ENCODE data around the gene KPTN. TPM values are rescaled to one million over a fixed set of nuclear protein-coding genes. Genes with fewer than 3 reads are reported as not detected.

The KPTN gene
- total RNA-seq, 1 donor = 4.0 TPM

- TF ChIP-seq CTCF (IDR thresholded peaks at IDR 0.05; ENCODE audit: extremely low read depth, low read depth, low read length) = no peak
- H3K27me3 ChIP-seq (ENCODE audit: insufficient read depth, low read length) = peaks cover 3% of the 10 kb centered on the region
- no peaks in the 10 kb centered on the region for H3K36me3 ChIP-seq (ENCODE audit: insufficient read depth, low read length)
- H3K9me3 ChIP-seq (ENCODE audit: low read depth, low read length) = no peaks in the 10 kb centered on the region
- peak; percentile 21 for DNase-seq (ENCODE audit: insufficient read length, low spot score, missing footprints)
- no peaks in the 10 kb centered on the region for H3K79me2 ChIP-seq (ENCODE audit: insufficient read depth, low read length)
- H2AFZ ChIP-seq (ENCODE audit: low read length) = no peak overlapping the region
- no peaks in the 10 kb centered on the region for H4K20me1 ChIP-seq (ENCODE audit: insufficient read depth, low read length)
- H3K27ac ChIP-seq (ENCODE audit: low read depth, low read length) = no peak overlapping the region
- H3K4me1 ChIP-seq (ENCODE audit: insufficient read depth, low read length) = peaks cover 6% of the 10 kb centered on the region
- no peak overlapping the region for H3K4me3 ChIP-seq (ENCODE audit: insufficient read depth, low read length)
- no peak overlapping the region for H3K4me2 ChIP-seq (ENCODE audit: insufficient read depth, low read length)
Observed at GRCh38 chr19:47526798-47527197, 42.8 kb upstream of the KPTN start.

GRCh38 chr19:47523473-47523872, 39.5 kb upstream of the KPTN start:
- H3K4me2 ChIP-seq (ENCODE audit: insufficient read depth, low read length) = no peak overlapping the region
- no peak overlapping the region for H3K4me3 ChIP-seq (ENCODE audit: insufficient read depth, low read length)
- H2AFZ ChIP-seq (ENCODE audit: low read length) = no peak overlapping the region
- peaks cover 3% of the 10 kb centered on the region for H3K27me3 ChIP-seq (ENCODE audit: insufficient read depth, low read length)
- H4K20me1 ChIP-seq (ENCODE audit: insufficient read depth, low read length) = no peaks in the 10 kb centered on the region
- H3K36me3 ChIP-seq (ENCODE audit: insufficient read depth, low read length) = no peaks in the 10 kb centered on the region
- no peak for DNase-seq (ENCODE audit: insufficient read length, low spot score, missing footprints)
- H3K9me3 ChIP-seq (ENCODE audit: low read depth, low read length) = no peaks in the 10 kb centered on the region
- H3K27ac ChIP-seq (ENCODE audit: low read depth, low read length) = no peak overlapping the region
- TF ChIP-seq CTCF (IDR thresholded peaks at IDR 0.05; ENCODE audit: extremely low read depth, low read depth, low read length) = no peak
- H3K79me2 ChIP-seq (ENCODE audit: insufficient read depth, low read length) = no peaks in the 10 kb centered on the region
- peaks cover 7% of the 10 kb centered on the region for H3K4me1 ChIP-seq (ENCODE audit: insufficient read depth, low read length)

GRCh38 chr19:47521473-47522180, 37.6 kb upstream of the KPTN start:
- TF ChIP-seq CTCF (IDR thresholded peaks at IDR 0.05; ENCODE audit: extremely low read depth, low read depth, low read length) = no peak

GRCh38 chr19:47520839-47521238, 36.8 kb upstream of the KPTN start:
- DNase-seq (ENCODE audit: insufficient read length, low spot score, missing footprints) = no peak
- peaks cover 12% of the 10 kb centered on the region for H3K4me1 ChIP-seq (ENCODE audit: insufficient read depth, low read length)
- TF ChIP-seq CTCF (IDR thresholded peaks at IDR 0.05; ENCODE audit: extremely low read depth, low read depth, low read length) = no peak
- no peak overlapping the region for H3K27ac ChIP-seq (ENCODE audit: low read depth, low read length)
- no peaks in the 10 kb centered on the region for H3K9me3 ChIP-seq (ENCODE audit: low read depth, low read length)
- no peaks in the 10 kb centered on the region for H4K20me1 ChIP-seq (ENCODE audit: insufficient read depth, low read length)
- H2AFZ ChIP-seq (ENCODE audit: low read length) = no peak overlapping the region
- no peaks in the 10 kb centered on the region for H3K79me2 ChIP-seq (ENCODE audit: insufficient read depth, low read length)
- H3K4me3 ChIP-seq (ENCODE audit: insufficient read depth, low read length) = no peak overlapping the region
- H3K4me2 ChIP-seq (ENCODE audit: insufficient read depth, low read length) = no peak overlapping the region
- no peaks in the 10 kb centered on the region for H3K27me3 ChIP-seq (ENCODE audit: insufficient read depth, low read length)
- H3K36me3 ChIP-seq (ENCODE audit: insufficient read depth, low read length) = no peaks in the 10 kb centered on the region

More at GRCh38 chr19:47521473-47522180, 37.6 kb upstream of the KPTN start:
- no peak overlapping the region for H3K4me3 ChIP-seq (ENCODE audit: insufficient read depth, low read length)
- H3K36me3 ChIP-seq (ENCODE audit: insufficient read depth, low read length) = no peaks in the 10 kb centered on the region
- peak; percentile 58 for DNase-seq (ENCODE audit: insufficient read length, low spot score, missing footprints)
- peaks cover 7% of the 10 kb centered on the region for H3K4me1 ChIP-seq (ENCODE audit: insufficient read depth, low read length)
- no peaks in the 10 kb centered on the region for H3K27me3 ChIP-seq (ENCODE audit: insufficient read depth, low read length)
- peak overlapping the region; percentile 9 for H3K4me2 ChIP-seq (ENCODE audit: insufficient read depth, low read length)
- no peaks in the 10 kb centered on the region for H4K20me1 ChIP-seq (ENCODE audit: insufficient read depth, low read length)
- no peak overlapping the region for H3K27ac ChIP-seq (ENCODE audit: low read depth, low read length)
- H2AFZ ChIP-seq (ENCODE audit: low read length) = peak overlapping the region; percentile 63
- no peaks in the 10 kb centered on the region for H3K79me2 ChIP-seq (ENCODE audit: insufficient read depth, low read length)
- H3K9me3 ChIP-seq (ENCODE audit: low read depth, low read length) = no peaks in the 10 kb centered on the region

Data from osteoblast (primary cell).